ENCODE results near the gene NACC1.
A peak's percentile ranks its signal among the peaks of the same experiment; 100 is the strongest.
"Not testable (repeated sequence)": the region's sequence is repeated elsewhere in the genome, so short reads cannot be mapped to it uniquely, and the experiment has no call there.

NACC1 gene

DNA sequence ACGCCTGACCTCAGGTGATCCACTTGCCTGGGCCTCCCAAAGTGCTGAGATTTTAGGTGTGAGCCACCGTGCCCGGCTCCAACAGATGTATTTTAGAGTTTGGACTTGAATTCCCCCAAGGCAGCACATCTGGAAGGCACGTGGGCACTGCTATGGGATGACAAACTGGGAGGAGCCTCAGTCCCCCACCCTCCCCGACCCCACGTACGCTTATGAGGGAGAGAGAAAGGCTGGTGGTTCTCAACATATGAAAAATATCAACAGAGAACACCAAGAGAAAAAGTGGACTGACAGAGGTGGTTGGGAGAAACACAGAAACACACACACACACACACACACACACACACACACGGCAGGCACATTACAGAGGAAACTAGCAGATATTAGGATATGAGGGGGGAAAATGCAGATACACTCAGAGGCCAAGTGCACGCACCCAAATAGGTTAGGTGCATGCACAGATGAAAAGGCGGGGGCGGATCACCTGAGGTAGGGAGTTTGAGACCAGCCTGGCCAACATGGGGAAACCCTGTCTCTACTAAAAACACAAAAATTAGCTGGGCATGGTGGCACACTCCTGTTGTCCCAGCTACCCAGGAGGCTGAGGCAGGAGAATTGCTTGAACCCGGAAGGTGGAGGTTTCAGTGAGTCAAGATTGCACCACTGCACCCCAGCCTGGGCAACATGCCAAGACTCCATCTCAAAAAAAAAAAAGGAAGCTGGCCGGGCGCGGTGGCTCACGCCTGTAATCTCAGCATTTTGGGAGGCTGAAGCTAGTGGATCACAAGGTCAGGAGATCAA, 28.9 kb downstream of the NACC1 start:
- no peak for DNase-seq (ENCODE audit: low spot score)

DNA sequence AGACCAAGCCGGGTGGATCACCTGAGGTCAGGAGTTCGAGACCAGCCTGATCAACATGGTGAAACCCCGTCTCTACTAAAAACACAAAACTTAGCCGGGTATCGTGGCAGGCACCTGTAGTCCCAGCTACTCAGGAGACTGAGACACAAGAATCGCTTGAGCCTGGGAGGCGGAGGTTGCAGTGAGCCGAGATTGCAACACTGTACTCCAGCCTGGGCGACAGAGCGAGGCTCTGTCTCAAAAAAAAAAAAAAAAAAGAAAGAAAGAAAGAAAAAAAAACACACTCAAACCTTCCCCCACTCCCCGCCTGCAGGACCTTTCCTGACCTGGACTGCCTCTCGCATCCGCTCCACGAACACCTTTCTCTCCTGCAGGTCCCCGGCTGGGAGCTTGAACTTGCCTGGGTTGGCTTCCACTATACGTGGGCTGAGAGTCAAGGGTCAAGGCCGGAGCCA, 31.1 kb downstream of the NACC1 start:
- not testable (repeated sequence) for DNase-seq (ENCODE audit: low spot score)

DNA sequence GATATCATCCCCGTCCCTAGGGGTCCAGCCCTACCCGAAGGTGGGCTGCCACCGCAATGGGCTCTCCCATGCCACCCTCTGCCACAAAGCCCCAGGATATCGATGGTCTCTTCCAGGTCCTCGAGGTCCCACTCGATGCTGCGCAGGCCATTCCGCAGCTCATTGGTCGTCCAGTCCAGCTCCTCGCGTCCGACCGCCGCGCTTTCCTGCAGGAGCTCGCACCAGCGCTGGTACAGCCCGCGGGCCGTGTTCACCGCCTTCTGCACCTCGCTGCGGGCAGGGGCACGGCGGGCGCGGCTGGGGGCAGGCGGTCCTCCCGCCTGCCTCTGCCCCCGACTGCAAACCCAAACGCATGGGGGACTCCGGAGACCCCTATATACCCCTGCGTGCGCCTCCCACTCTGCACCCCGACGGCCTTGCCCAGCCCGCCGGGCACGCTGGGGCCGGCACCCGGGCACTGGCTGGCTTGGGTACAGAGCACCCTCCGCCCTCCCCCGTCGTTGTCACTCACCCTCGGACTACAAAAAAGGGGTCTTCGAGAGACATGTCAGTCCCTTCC, 31.6 kb downstream of the NACC1 start:
- DNase-seq (ENCODE audit: low spot score), result peak; percentile 35

DNA sequence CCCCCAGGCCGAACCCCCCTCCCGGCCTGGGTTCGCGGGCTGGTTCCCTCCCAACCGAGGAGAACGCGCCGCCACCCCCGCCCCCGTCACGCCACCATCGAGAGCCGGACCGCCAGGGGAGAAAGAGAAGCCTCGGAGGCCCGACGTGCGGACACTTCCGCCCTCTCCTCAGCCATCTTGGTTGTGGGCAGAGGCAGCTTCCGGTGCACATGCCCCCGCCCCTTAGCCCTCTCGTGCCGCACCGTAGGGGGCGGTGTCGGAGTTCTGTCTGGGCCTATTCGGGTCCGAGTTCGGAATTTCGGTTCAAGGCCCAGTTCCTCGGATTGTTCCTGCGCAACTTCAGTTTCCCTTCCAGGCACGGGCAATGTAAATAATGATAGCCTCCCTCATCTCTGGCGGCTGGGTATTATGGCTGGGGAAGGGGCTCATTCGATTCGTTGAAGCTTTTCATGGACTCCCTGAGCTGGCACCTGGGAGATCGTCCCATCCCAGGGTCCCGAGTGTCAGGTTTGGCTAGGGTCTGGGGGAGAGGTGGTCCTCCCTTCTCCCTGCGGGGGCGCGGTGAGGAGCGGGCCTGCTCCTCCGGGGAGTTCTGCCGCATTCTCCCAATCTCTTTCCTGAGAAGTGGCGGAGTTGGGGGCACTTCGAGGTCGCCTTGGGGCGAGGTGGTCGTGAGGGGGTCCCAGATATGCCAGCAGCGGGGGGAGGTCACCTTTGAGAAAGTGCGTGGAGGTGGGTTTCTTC, 32.3 kb downstream of the NACC1 start, which contains the start of the genes IER2 and STX10:
TSS of gene IER2 (plus strand) at position 225 of the 744 bp plus-strand sequence. CDS start 2,776 bp downstream, outside the sequence.
TSS of gene STX10 (minus strand) at position 189 of the 744 bp plus-strand sequence. CDS start 202 bp downstream, outside the sequence.
- DNase-seq (ENCODE audit: low spot score), result peak; percentile 97

DNA sequence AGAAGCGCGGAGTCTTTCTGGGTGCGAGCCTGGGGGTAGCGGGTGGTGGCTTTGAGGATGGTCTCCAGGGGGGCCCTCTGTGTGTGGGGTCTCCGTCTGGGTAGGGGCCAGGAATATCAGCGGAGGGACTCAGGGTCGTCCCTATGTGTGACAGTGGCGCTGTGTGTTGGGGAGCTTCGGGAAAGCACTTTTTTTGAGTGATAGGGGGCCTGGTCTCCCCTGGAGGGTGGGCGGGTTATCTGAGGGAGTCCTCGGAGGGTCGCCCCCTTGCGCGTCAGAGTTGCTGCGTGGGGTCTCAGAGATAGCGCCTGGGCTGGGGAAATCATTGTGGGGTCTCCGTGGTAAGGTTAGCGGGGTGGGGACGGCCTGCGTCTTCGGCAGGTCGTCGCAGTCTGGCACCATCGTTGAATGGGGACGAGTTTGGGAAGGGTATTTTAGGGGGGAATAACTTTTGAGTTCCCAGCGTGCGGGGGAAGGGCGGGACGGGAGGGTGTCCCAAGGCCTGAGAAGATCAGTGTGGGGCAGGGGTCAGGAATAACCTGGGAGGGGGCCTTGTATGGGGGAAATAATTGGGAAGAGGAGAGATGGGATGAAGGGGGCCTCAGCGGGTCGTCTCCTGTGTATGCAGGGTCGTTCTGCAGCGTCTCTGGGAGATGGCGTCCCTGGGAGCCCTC, 33.0 kb downstream of the NACC1 start:
- DNase-seq (ENCODE audit: low spot score), result no peak

DNA sequence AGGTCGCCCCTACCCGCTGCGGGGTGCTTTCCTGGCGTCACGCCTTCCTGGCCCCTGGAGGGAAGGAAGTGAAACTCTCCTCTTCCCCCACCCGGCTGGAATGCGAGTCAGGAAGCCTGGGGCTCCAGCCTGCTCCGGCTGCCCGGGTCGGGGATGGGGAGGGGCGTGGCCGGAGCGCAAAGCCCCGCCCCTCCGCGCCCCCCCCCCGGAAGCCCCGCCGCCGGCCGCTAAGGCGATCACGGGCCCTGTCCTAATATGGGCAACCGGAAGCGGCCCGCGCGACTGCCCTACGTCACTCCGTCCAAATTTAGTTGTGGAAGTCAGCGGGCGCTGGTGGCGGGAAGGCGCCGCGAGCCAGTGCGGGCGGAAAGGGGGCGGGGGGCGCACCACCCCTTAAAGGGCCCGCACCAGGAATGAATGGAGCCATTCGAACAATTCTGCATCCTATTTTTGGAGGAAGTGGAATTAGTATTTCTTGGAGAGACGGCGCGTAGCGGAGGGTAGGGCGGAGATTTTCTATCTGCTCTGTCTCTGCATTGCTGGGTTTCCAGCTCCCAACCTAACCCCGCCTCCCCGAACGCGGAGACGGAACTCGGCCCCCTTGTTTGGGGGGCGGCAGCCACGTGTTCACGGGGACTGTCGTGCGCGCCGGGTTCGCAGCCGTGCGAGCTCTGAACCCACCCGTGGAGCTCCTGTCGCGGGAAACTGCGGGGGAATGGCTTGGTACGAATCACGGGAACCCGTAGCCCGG, 33.7 kb downstream of the NACC1 start:
- DNase-seq (ENCODE audit: low spot score), result peak; percentile 97

DNA sequence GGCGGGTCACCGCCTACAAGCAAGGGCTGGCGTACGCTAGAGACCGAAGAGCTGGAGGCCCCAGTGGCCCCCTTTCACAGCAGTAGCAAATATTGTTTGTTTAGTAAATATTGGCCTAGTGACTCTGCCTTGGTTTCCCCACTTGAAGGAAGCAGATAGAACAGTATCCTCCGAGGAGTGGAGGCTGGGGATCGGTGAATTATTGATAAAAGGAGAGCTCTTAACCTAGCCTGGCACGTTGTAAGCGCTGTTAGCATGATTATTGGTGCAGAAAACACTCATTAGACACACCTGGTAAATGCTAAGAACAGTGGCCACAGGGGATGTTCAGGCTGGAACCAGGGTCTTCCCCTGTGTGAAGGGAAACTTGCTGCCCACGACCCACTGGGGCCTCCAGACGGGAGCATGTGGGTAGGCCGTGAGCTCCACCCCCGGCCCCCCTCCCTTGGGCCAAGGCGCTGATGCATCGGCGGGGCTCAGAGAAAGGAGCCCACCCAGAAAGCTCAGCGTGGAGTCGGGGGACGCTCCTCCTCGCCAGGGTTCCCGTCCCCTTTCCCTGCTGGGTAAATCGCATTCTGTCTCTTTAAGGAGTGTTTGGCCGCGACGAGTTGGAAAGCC, 34.4 kb downstream of the NACC1 start:
- DNase-seq (ENCODE audit: low spot score), result no peak

DNA sequence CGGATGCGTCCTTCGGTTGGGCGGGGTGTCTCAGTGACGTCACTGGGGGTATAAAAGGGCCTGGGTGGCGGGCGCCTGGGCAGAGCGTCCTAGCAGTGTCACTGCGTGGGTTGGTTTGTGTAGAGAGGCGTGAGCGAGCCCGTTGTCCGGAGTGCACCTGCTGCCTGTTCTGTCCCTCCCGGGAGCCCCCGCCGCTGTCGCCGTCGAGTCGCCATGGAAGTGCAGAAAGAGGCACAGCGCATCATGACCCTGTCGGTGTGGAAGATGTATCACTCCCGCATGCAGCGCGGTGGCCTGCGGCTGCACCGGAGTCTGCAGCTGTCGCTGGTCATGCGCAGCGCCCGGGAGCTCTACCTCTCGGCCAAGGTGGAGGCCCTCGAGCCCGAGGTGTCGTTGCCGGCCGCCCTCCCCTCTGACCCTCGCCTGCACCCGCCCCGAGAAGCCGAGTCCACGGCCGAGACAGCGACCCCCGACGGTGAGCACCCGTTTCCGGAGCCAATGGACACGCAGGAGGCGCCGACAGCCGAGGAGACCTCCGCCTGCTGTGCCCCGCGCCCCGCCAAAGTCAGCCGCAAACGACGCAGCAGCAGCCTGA, 35.0 kb downstream of the NACC1 start:
- DNase-seq (ENCODE audit: low spot score), result peak; percentile 96

DNA sequence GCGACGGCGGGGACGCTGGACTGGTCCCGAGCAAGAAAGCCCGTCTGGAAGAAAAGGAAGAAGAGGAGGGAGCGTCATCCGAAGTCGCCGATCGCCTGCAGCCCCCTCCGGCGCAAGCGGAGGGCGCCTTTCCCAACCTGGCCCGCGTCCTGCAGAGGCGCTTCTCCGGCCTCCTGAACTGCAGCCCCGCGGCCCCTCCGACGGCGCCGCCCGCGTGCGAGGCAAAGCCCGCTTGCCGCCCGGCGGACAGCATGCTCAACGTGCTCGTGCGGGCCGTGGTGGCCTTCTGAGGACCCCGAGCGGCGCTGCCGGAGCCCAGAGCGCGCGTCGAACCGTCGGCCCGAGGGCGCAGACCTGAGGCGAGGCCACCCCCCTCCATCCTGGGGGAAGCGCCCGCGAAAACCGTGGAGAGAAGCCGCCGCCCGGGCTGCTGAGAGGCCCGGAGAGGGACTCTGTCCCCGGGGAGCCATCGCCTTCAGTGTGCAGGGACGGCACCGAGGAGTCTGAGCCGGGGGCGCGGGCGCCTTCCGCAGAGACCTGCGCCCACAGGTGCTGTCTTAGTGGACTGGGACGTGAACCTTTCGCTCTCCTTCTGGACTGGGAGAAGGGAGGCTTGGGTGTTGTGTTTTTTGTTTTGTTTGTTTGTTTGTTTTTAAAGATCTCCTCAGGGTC, 35.6 kb downstream of the NACC1 start:
- no peak for DNase-seq (ENCODE audit: low spot score)

DNA sequence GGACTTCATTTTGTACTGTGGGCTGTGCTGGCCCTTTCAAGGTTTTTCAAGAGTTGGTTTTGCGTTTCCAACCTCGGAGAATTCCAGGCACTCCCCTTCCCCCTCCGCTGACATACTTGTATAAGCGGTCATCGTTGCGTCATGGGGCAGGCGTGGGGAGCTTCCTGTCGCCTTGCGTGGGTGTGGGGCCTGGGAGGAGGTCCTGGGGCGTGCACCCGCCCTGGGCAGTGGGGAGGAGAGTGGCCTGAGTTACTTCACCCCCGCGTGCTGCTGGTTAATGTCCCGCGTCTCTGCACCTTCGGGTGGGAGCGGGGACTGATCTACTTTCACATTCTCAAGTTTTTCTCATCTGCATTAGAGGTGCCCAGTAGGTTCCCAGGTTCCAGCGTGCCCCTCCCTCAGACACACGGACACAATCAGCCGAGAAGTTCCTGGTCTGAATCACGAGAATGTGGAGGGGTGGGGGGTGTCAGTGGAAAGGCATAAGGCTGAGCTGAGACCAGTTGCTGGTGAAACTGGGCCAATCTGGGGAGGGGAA, 36.2 kb downstream of the NACC1 start:
- peak; percentile 72 for DNase-seq (ENCODE audit: low spot score)

DNA sequence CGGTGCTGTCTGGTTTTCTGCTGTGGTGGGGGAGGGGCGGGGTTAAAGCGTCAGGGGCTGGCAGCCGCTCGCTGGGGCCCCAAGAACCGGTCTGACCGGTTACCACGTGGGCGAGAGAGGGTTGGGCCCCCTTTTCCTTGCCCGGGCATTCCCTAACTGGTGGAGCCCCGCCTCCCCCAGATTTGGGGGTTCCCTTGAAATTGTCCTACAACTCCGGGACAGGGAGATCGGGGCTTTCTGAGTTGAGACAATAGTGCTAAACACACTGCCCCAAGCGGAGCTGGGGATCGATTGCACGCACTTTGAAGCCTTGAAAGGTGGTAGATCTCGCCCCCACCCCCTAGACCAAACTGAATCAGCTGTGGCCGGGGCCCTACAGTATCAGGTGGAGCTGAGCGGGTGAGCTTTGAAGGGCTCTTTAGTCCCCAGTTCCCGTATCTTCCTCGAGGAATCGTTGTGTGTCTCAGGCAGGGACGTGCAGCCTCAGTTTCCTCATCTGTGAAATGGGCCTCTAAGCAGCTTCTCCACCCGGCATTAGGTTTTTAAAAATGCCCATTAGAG, 36.9 kb downstream of the NACC1 start:
- DNase-seq (ENCODE audit: low spot score), result no peak

DNA sequence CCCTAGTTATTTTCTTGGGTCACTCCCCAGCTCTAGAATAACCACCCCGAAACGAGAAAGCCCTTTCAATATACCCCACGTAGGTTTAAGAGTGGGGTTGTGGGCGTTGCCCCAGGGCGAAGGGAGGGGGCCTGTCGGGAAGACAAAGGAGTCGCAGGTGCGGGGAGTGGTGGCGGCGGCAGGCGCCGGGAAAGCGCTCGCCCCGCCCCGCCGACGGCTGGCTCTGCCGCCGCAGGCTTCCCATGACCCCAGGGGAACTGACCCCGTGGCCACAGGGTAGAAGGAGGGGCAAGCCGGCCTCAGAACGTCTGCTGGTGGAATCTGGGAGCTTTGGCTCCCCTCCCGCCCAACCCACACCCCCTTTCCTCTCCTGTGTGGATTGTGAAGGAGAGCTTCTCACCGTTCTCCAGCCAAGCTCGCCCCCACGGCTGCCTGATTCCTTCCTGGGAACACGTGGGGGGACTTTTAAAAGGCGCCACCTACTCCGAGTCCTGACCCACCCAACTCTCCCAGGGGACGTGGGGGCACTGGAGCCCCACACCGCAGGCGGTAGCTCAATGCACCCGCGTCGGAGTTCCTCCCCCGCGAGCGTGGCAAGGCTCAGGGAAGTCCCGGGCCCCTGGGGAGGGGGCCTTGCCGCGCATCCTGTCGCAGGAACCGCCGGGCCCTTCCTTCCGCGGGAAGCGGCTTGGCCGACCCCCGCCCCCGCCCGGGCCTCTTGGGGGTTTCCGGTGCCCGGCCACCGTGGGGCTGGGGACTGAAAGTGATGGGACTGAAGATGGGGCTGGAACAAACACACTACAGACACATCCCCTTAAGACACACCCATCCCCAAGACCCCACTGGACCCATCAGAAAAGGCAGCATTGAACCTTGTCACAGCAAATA, 37.7 kb downstream of the NACC1 start:
- DNase-seq (ENCODE audit: low spot score), result no peak

DNA sequence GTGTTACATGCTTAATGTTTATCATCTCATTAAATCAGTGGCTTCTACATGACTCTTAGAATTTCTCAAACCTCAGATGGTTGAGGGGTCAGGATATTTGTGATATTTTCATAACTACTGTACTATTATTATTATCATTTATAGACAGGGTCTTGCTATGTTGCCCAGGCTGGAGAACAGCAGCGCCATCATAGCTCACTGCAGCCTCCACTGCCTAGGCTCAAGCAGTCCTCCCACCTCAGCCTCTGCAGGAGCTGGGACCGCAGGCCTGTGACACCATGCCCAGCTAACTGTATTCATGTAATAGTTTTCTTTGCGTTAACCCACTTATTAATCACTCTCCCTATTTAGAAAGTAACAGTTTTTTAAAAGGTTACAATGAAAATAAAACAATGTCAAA, 41.6 kb downstream of the NACC1 start:
- DNase-seq (ENCODE audit: low spot score), result no peak

DNA sequence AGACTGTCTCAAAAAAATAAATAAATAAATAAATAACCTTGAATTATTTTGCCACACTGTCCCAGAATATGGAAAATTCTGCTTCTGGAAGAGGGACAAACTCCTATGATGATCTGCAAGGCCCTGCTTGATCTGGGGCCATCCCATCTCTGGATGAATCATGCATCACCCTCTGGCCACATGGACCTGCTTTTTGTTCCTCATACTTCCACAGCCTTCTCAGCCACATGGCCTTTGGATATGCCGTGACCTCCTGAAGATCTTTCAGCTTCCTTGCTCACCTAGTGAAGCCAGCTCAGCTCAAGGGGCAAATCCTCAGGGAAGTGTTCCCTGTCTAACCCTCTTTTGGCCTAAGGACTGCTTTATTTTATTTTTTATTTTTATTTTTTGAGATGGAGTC, 42.5 kb downstream of the NACC1 start:
- DNase-seq (ENCODE audit: low spot score), result no peak

DNA sequence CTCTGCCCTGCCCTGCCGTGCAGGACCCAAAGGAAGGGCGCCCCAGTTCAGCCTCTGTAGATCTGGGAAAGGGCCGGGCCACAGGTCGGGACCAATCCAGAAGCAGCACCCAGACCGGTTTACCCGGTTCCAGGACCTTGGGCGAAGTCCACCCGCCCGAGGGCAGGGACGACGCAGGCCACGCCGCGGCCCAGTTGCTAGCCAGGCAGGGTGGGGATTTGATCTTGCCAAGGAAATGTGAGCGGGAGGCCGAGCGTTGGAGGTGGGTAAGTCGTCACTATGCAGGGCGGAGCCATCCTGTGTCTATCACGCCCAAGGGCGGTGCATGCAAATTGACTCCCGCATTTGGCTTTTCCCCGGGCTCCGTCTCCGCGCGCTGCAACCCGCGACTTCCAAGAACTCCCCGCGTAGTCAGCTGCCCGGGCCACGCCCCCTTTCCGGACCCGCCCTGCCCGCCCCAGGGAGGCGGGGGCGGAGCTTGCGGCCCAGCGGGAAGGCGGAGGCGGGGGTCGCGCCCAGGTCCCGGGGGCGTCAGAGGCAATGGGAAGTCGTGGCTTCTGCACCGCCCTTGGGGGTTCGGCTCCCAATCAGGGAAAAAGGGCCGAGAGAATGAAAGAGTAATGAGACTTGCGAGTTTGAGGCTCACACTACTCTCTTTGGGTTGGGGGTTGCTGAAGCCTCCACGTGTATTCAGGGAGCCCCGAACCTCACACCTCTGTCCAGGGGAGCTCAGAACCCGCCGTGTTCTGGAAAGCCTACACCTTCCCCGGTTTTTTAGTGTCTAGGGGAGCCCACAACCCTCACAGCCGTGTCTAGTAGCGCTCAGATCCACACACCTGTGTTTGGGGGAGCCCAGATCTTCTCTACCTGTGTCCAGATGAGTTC, 44.9 kb downstream of the NACC1 start:
- peak; percentile 97 for DNase-seq (ENCODE audit: low spot score)

DNA sequence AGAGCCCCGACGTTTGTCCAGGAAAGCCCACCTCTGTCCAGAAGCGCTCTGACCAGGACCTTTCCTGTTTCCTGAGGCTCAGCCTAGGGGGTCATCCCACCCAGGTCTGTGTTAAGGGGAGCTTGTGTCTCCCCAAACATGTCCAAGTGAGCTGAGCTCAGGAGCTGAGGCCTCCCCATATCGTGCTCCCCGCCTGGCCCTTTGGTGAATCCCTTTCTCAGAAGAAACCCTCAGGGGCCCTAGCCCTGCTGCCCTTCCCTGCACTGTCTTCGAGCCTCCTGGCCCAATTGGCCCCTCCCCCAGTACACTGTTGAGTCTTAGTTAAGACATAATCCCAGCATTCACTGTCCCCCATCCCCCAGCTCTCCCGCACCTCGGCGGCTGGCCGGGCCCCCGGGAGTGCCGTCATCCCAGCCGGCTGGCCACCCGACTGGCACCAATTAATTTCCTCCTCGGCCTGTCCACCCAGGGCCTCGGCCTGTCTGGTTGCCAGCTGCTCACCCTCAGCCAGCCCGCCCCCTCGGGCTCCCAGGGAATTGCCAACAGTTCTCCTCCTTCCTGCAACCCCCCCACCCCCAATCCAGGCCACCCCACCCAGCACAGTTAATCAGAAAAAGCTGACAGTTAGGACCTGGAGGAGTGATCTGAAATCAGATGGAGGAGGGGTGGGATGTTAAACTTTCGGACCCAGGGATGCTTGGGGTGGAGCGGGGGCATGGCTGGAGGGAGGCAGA, 45.7 kb downstream of the NACC1 start:
- peak; percentile 55 for DNase-seq (ENCODE audit: low spot score)

Measured in Ammon's horn (tissue), 1 donor.